ENCODE results near the gene MGMT.

DNA sequence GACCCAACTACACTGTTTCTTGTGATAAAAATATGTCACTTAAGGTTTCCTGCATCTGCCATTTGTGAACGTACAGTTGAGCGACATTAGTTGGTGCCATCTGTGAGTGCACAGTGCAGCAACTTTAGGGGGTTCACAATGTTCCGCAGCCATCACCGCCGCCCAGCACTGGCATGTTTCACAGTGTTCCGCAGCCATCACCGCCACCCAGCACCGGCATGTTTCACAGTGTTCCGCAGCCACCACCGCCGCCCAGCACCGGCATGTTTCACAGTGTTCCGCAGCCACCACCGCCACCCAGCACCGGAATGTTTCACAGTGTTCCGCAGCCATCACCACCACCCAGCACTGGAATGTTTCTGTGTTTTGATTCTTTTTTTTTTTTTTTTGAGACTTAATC lies 83.0 kb downstream of the MGMT start:
- TF ChIP-seq, protein P1, sequence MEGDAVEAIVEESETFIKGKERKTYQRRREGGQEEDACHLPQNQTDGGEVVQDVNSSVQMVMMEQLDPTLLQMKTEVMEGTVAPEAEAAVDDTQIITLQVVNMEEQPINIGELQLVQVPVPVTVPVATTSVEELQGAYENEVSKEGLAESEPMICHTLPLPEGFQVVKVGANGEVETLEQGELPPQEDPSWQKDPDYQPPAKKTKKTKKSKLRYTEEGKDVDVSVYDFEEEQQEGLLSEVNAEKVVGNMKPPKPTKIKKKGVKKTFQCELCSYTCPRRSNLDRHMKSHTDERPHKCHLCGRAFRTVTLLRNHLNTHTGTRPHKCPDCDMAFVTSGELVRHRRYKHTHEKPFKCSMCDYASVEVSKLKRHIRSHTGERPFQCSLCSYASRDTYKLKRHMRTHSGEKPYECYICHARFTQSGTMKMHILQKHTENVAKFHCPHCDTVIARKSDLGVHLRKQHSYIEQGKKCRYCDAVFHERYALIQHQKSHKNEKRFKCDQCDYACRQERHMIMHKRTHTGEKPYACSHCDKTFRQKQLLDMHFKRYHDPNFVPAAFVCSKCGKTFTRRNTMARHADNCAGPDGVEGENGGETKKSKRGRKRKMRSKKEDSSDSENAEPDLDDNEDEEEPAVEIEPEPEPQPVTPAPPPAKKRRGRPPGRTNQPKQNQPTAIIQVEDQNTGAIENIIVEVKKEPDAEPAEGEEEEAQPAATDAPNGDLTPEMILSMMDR (conservative IDR thresholded peaks at IDR 0.05 in 1 of 2, IDR thresholded peaks at IDR 0.05 in 1 of 2; ENCODE audit: extremely low read depth in 1 of 2, insufficient read depth in 1 of 2, low read depth in 1 of 2, low read length in 2 of 2): no peak
- no peak for TF ChIP-seq EZH2 (IDR thresholded peaks at IDR 0.05; ENCODE audit: borderline replicate concordance, low read length)
